GM18520 (cell line): ENCODE results near the gene GMPPB.

Source experiments
- ATAC-seq: cut with Tn5 transposase; IDR thresholded peaks from one replicate; pipeline ENCODE4 v1.9.1; 2021; ENCODE audit not compliant: unreplicated experiment

Gene GMPPB

DNA sequence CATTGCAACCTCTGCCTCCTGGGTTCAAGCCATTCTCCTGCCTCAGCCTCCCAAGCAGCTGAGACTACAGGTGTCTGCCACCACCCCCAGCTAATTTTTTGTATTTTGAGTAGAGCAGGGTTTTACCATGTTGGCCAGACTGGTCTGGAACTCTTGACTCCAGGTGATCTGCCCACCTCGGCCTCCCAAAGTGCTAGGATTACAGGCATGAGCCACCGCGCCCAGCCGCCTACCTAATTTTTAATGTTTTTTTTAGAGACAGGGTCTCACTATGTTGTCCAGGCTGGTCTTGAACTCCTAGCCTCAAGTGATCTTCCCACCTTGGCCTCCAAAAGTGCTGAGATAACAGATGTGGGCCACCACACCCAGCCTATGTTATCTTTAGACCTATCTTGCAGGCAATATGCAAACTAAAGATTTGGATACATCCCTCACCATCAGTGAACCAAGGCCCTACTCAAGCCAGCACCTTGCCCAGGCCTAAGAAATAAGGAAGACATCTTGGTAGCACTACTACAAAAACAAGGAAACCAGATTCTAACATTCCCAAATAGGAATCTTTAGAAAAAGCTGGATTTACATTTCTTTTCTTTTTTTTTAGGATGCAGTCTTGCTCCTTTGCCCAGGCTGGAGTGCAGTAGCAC, 6.3 kb upstream of the GMPPB start:
- ATAC-seq: no peak

DNA sequence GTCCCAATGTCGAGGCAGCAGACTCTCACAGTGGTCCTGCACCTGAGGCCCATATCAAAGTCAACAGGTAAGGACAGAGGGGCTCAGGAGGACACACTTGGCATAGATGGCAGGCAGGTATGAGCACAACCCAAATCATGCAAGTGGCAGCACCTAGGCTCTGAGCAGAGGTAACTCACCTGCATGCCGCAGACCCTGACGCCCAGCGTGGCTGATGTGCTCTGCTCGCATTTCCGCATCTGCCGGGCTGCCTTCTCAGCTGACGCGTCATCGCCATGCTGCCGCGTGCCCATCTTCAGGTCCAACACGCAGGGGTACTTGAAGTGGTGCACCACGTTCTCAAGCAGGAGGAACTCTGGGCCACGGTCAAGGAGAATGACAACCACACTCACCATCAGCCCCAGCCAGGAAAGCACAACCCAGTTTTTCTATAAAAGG, 4.2 kb upstream of the GMPPB start:
- no peak for ATAC-seq

DNA sequence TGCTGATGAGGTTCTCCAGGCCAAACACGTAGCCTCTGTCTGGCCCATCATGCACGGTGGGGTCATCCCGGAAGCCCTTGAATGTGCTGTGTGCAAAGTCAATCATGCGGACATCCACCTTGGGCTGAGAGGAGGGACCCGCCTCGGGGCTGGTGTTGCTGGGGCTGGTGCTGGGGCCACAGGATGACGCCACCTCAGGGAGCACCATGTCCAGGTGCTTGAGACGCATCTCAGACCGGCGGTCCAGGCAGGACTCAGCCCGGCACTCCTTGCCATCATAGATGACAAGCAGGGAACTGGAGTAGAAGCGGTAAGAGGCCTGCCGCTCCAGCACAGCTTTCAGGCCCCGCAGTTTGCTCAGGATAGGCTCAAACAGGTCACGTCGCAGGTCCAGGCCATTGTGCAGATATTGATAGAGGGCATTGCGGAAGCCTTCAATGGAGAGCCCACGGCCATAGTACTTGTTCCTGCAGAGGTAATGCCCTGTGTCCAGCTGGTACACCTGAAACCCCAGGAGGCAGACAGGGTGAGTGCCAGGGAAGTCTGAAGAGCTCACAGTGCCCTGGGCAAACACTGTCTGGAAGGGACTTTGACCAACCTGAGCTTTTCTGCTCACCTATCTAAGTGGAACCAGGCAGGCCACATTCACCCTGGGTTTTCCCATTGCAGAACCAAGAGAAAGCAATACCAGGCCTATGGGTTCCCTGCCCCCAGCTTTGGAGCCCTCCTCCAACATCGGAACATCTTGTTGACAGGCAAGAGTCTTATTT, 3.6 kb upstream of the GMPPB start:
- ATAC-seq: no peak

DNA sequence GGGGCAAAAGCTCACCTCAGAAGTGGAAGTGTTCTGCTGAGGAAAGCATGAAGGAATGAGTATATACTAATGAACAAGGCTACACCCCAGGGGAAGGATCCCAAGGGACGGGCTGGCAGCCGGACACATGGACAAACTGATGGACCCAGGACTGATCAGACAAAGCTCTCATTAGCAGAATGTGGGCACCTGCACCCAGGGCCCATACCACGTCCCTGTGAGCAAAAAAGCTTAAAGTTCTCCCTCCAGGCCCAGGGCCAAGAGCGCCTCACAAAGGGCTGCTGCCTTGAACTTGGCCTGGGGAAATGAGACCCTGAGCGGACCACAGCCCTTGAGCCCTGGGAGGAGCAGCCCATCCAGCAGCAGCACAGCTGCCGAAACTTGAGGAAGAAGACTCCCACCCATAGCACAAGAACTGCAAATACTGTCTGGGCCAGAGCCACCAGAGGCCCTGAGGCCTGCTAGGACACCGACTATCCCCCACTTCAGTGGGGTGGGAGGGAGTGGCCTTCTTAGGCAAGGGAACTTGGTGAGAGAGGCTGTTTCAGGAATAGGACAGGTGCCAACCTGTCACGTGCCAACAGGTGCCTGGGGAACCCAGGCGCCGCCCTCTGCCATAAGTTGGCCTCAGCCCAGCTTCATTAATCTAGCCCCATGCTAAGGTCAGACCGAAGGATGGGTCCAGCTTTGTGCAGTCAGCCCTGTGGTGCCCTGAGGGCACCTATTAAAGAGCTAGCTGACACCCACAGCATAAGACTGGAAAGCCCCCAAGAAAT, 2.3 kb upstream of the GMPPB start:
- ATAC-seq: no peak

DNA sequence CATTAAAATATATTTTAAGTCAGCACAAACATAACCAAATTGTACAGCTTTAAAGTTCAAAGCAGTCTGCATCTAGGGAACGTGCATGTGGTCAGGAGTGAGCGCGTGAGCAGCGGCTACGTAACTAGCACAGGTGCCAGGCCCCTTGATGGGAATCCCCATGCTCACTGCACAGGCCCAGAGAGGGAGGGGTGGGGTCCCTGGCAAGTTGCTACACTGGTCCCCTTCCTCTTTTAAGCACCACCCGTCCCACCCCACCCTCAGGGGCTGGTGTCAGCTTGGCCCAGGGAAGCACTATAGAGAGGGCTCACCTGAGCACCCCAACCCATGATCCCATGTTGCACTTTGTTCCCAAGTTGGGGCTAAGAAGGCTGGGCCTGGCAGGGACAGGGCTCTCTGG, 835 bp upstream of the GMPPB start:
- ATAC-seq: no peak

DNA sequence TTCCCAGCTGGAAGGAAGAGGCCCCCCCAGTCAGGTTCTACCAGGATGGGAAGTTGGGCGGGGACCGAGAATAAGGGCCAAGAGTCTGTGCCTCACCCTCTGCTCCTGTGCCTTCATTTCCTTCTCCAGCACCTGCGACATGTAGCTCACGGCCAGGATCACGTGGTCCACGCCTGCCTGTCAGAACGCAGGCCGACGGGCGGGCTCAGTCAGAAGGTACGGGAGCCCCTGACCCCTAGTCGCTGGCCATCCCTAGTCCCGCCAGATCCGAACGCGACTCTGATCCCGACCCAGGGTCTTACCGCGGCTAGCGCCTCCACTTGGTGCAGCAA, 489 bp downstream of the GMPPB start:
- no peak for ATAC-seq

DNA sequence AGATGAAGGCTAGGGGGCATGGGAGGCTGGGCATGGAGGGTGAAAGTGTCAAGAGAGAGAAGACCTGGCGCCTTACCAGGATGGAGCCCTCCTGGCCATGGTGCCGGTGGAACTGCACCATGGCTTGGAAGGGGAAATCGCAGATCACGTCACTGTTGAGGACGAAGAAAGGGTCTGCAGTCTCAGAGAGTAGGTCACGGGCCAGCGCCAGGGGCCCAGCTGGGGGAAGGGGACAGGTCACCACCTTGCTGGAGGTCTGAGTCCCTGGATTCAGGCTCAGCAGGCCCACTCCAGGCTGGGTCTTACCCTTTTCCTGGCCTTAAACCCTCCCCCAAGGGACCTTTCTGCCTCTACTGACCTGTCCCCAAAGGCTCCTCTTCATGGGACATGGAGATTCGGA, 855 bp downstream of the GMPPB start:
- no peak for ATAC-seq

DNA sequence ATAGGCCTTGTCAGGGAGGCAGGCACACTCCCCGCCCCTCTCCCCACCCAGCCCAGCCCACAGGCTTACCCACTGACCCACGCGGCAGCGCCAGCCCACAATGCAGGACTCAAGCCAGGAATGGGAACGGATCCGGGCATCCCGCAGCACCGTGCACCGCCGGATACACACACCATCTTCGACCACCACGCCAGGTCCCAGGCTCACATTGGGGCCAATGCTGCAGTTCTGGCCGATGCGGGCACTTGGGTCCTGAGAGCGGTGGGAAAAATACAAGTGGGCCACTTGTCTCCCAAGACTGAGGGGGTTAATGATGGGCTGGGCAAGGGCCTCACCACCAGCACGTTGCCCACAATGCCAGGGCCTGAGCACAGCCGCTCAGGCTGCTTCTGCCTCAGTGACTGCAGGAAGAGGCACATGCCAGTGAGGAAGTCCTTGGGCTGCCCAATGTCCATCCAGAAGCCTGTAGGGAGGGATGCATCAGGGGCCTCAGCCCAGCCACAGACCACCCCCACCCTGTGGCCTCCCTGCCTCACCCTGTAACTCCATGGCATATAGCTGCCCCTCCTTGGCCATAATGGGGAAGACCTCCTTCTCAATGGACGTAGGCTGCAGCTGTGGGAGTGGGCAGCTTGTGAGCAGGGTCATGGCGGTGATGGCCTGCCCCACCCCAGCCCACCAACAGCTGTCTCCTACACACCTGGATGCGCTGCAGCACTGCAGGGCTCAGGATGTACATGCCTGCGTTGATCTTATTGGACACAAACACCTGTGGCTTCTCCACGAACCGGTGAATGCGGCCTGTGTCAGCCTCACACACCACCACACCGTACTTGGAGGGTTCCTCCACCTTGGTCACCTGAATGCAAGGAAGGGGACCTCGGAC, 1.6 kb downstream of the GMPPB start:
- ATAC-seq: no peak

DNA sequence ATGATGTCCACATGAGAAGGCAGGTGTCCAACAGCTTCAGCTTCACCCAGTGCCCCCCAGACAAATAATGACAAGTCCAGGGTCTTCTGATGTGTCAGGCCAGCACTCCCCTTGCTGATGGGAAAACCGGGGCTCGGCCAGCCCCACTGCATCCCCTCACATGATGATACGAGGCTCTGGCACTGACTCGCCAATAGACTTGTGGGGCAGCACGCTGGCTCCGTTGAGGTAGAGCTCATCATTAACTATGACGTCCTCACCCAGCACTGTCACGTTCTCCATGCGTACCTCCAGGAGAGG, 2.2 kb downstream of the GMPPB start:
- no peak for ATAC-seq

DNA sequence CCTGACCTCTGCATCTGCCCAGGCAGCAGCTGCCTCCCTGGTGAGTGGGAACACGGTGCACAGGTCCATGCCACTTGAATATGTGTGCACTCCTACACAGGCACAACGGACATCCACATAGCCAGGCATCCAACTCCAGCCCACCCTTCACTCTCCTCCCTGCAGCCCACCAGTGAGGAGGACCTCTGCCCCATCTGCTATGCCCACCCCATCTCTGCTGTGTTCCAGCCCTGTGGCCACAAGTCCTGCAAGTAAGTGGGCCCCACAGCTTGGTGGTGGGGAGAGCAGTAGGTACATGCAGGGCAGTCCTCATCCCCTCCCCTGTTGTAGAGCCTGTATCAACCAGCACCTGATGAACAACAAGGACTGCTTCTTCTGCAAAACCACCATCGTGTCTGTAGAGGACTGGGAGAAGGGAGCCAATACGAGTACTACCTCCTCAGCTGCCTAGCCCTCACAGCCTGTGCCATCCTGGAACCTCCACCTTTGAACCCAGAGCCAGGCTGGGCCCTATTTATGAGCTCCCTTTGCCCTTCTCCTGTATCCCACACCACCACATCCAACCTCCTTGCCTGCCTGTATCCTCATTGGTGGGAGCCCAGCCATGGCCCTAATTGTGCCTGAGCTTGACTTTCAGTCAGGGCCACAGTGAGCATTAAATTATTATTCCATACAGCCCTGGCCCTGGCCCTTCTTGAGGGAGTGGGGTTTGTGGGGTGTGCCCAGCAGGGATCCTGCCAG, 2.7 kb downstream of the GMPPB start:
- ATAC-seq: no peak

DNA sequence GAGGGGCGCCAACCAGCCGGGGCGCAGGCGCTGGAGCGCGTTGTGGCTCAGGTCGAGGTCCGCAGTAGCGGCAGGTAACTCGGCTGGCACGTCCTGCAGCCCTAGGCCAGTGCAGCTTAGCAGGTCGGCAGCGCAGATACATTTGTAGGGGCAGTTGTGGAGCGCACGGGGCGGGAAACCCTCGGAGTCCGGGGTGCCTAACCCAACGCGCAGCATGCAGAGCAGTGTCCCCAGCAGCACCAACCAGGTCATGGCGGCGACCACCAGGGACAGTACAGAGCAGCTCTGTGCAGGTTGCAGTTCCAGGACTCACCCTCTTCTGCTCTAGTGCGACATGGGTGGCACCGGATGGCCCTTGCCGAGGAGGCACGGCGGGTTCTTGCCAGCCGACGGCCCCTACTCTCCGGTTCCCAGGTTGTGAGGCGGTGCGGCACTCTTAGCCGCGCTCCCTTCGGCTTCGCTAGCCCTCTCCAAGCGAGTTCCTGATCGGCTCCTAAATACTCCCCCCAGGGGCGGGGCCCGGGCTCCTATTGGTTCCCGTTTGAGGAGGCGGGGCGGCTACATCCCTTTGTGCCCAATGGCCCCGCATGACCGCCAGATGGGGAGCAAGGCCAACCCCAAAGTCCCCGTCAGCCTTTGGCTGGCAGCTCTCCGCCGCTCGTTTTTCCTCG, 4.4 kb downstream of the GMPPB start, which contains the start of gene AMIGO3:
Gene AMIGO3, minus strand, starts transcription at position 471 of the 671 bp plus-strand sequence. Its CDS starts 219 bp downstream, at position 252.
- no peak for ATAC-seq

DNA sequence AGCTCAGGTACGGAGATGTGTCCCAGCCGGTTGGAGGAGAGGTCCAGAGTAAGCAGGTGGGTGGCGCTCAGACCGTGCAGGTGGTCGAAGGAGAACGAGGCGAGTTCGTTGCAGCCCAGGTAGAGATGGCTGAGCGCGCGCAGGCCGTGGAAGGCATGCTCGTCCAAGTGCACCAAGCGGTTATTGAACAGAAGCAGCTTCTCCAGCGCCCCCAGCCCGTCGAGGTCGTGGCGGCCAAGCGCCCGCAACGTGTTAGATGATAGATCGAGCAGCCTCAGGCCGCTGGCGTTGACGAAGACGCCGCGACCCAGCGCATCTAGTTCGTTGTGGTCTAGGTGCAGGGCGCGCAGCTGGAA, 4.9 kb downstream of the GMPPB start:
- ATAC-seq: no peak

DNA sequence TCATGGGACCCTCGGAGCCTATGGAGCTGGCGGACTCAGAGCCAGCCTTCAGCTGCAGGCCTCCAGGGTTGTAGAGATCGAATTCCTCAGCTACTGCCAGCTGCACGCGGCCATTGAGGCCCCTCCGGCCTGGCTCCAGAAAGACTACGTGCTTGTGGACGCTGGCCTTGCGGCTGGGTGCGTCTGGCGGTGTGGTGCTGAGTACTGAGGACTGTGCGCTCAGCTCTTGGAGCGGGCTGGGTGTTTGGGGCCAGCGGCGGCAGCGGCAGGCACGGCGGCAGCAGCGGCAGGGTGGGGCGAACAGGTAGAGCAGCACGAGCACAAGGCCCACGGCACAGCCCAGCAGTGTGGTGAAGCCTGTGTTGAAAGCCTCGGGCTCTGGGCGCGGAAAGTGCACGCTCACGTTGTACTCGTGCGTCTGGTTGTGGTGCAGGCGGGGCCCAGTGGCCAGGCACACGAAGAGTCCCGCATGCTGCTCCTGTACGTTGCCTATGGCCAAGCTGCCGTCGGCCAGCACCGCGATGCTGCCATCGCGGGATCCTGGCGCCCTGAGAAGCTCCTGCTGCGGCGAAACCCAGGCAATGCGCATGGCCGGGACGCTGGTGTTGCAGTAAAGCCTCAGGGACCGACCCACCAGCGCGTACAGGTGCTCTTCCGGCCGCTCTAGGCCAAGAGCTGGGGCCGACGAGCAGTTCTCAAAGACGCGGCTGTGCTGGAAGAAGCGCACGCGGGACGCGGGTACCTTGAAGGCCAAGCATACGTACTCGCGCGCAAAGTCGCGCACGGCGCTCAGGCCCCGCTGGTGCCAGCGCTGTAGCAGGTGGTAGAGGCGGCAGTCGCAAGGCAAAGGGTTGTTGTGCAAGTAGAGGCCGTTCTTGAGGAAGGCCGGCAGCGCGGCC, 5.5 kb downstream of the GMPPB start:
- no peak for ATAC-seq

DNA sequence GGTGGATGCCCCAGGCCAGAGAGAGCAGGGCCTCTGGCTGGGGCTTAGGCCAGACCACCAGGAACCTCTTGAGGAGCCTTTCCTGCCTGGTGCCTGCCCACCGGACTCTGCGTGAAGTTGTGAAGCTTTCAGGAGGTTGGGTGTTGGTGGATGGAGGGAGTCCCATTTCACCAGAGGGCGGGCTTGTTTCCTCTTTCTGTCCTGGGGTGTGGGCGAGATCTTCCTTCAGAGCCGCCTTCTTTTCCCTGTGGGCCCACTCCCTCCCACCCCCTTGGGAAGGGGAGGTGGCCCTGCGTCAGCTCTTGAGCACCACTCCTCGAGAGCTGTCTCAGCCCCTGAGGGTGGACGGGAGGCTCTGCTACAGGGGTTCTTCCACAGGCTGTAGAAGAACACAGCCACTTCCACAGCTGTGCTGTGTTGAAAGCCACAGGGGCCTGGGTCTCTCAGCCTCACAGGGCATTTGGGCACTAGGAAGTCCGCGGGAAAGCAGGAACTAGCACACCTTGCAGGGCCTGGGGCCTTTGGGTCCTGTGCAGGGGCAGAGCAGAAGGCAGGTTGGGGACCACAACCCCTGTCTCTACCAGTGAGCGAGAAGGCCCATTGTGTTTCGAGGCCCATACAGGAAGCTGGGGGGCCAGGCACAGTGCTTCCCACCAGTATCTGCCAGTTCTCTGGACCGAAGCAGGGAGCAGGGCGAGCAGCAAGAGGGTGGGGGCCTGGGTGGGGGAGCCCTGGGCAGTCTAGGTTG, 6.4 kb downstream of the GMPPB start:
- ATAC-seq: no peak

DNA sequence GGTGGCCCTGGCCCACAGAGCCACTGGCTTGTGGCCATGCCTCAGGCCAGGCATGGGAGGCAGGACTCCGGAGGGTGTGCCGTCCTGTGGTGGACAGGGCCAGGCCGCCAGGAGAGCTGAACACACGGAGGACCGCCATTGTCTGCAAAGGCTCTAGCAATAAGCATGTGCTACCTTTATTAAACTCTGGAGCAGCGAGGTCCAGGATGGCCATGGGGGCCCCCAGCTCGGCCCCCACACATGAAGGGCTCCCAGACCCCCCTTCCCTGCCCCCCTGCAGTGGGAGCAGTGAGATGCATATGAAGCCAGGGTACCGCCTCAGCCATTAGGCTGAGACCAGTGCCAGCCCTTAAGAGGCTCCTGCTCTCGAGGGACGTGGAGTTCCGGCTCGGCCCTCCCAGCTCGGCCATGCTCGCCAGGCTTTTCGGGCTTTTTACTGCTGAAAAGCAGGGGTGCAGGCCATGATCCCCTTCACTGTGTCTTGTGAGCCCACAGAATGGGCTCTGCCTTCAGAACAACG, 7.0 kb downstream of the GMPPB start:
- ATAC-seq: no peak

DNA sequence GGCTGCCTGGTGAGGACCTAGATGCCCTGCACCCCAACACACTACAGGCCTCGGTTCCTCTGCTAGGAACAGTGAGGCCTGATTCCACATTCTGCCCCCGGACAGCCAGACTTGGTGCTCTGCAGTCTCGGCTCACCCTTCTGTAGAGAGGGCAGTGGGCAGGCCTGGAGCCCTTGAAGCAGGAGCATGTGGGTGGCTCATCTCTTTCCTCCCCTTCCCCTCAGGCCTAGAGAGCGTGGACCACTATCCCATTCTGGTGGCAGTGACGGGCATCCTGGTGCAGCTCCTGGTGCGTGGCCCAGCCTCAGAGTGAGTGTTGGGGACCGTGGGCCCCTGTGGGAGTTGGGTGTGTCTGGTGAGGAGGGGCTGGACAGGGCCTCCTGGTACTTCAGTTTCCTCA, 7.6 kb downstream of the GMPPB start:
- no peak for ATAC-seq

DNA sequence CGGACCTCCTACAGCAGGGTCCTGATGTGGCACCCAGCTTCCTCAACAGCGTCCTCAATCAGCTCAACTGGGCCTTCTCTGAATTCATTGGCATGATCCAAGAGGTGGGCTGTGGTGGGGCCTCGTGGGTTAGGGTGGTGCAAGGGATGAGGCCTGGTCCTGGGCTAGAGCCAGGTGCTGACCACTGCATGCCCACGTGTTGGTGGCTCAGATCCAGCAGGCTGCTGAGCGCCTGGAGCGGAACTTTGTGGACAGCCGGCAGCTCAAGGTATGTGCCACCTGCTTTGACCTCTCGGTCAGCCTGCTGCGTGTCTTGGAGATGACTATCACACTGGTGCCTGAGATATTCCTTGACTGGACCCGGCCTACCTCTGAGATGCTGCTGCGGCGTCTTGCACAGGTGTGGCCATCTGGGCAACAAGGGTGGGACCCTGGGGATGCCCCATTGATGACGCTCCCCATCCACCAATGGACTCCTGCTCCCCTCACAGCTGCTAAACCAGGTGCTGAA, 8.1 kb downstream of the GMPPB start:
- no peak for ATAC-seq
